ENCODE results near the gene ZNF618. TPM values are rescaled to one million over a fixed set of nuclear protein-coding genes. Genes with fewer than 3 reads are reported as not detected.

The ZNF618 gene
- total RNA-seq, 1 donor from 2014 or later = 10.8 TPM

DNA sequence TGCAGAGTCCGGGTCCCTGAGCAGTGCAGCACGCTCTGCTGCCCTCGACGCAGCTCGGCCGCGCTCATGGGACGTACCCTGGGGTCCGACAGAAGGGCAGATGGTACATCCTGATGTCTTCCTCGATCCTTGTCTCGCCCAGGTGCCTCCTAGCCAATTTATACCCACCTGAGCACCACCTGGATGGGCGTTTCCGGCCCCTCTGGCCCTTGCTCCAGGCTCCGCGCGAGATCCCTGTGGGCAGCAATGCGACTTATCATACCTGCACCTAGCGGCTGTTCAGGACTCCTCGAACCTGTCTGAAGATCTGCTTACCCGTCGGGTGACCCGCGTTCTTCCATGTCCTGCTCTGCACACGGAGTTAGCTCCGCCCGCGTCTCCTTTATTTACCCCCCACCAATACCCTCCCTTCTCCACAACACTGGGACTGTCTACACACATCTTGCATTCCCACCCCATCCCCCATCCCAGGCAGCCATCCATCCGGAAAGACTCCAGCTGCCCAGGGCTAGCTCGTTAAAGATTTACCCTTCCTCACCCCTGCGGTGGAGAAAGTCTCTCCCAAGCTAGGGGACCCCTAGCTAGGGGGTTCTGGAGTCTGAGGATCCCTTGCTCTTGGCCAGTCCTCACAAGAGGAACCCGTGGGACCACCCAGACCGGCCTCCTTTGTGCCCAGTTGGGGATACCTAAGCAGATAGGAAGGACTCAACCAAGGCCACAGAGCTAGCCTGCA is 223.0 kb downstream of the ZNF618 start, which contains the start of gene KIF12:
TSS of gene KIF12 (minus strand) at position 357 of the 733 bp plus-strand sequence. CDS start at position 341, 16 bp downstream.
- DNase-seq = no peak

DNA sequence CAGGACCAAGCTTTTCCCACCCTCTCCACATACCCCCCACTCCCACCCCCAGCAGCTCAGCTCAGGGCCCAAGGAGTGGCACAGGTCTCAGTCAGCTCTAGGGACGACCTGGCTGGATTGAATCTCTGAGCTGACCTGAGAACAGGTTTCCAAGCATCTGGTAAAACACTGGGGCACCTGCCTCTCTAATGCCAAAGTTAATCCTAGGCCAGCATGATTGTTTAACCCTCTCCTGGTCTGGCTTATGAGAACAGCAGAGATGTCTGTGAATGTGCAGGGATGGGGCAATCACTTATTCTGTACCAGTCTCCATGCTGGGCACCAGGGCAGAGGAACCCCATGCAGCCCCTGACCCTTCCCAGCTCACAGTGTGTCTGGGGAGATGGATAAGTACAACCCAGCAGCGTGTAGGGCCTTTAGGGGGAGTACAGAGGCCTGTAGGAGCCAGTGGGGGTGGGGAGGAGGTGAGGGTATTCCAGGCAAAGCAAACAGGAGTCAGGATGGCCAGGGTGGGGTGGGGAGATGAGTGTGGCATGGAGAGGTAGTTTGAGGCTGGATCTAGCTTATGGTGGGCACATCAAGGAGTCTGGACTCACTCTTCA is 223.7 kb downstream of the ZNF618 start:
- DNase-seq = no peak

DNA sequence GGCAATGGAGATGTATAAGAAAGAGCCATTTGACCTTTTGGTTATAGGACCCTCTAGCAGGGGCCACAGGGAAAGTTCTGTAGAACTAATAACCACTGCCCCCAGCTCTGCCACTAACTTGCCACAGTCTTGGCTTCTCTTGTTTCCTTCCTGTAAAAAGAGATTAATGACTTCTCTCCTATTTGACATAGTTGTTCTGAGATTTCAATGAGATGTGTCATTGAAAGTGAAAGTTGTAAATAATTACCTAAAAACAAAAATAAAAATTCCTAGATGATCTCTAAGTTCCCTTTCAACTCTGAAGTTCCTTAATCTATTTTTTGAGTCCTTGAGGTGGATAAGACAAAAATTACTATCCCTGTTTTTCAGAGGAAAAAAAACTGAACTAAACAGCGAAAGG is 224.4 kb downstream of the ZNF618 start:
- DNase-seq = no peak

DNA sequence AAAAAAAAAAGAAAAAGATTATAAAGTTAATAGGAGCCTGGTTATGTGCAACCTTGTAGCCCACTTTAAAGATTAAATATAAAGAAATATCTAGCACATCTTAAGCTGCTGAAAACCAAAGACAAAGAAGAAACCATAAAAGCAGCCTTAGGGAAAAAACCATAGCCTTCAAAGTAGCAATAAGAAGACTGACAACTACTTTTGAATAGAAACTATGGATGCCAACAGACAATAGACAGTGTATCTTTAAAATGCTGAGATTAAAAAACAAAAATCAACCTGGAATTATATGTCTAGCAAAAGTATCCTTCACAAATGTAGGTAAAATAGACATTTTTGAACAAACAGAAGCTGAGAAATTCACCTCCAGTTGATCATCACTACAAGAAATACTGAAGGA is 226.4 kb downstream of the ZNF618 start:
- no peak for DNase-seq

DNA sequence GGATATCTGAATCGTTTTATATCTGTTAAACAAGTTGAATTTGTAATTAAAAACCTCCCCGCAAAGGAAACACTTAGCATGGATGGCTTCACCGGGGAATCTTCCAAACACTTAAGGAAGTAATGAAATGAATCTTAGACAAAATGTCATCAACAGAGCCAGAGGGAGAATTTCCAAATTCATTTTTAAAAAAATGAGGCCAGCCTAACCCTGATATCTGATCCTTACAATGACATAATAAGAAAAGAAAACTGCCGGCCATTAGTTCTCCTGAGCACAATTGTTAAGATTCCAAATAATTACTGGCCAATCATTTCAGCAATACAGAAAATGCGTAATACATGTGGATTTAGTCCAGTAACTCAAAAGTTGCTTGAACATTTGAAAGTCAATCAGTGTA is 229.1 kb downstream of the ZNF618 start:
- no peak for DNase-seq

Other genes with a start within 250 kb of the ZNF618 start
- gene AMBP, start 202.0 kb downstream of the ZNF618 start, total RNA-seq = not detected
- gene KIF12, start 223.0 kb downstream of the ZNF618 start, total RNA-seq = 0.31 TPM

Data from tongue (tissue), 2 donors.